ENCODE measurements around the gene TOR1B.

TOR1B gene

GRCh38 chr9:129765764-129766317, 37.1 kb upstream of the TOR1B start:
- Histone ChIP-seq H3K27me3 (ENCODE audit: insufficient read depth, poor library complexity, severe bottlenecking) (no peaks in the 10 kb centered on the region), H3K4me3 (replicated peaks; ENCODE audit: insufficient read depth, low read length) (no peak overlapping the region), H3K27ac (replicated peaks) (no peak overlapping the region)
- DNase-seq (ENCODE audit: low read depth in 1 of 2, low spot score in 1 of 2) = no peak
- TF ChIP-seq POLR2AphosphoS5 (IDR thresholded peaks at IDR 0.05; ENCODE audit: low read depth) (no peak), SPI1 (IDR thresholded peaks at IDR 0.05; ENCODE audit: borderline replicate concordance, low read depth) (no peak), GABPA (IDR thresholded peaks at IDR 0.05; ENCODE audit: low read depth) (no peak), CTCF (IDR thresholded peaks at IDR 0.05; ENCODE audit: insufficient read depth, low read length) (no peak), REST (IDR thresholded peaks at IDR 0.05; ENCODE audit: insufficient replicate concordance, low read depth) (no peak)

GRCh38 chr9:129768486-129768885, 34.5 kb upstream of the TOR1B start:
- TF ChIP-seq REST (IDR thresholded peaks at IDR 0.05; ENCODE audit: insufficient replicate concordance, low read depth) = no peak
- Histone ChIP-seq H3K27me3 (ENCODE audit: insufficient read depth, poor library complexity, severe bottlenecking) (no peaks in the 10 kb centered on the region), H3K27ac (replicated peaks) (no peak overlapping the region), H3K4me3 (replicated peaks; ENCODE audit: insufficient read depth, low read length) (no peak overlapping the region)
- no peak for DNase-seq (ENCODE audit: low read depth in 1 of 2, low spot score in 1 of 2)

- Histone ChIP-seq H3K4me3 (replicated peaks; ENCODE audit: insufficient read depth, low read length) (no peak overlapping the region), H3K27ac (replicated peaks) (no peak overlapping the region), H3K27me3 (ENCODE audit: insufficient read depth, poor library complexity, severe bottlenecking) (no peaks in the 10 kb centered on the region)
- TF ChIP-seq SPI1 (IDR thresholded peaks at IDR 0.05; ENCODE audit: borderline replicate concordance, low read depth) (no peak), CTCF (IDR thresholded peaks at IDR 0.05; ENCODE audit: insufficient read depth, low read length) (no peak), POLR2AphosphoS5 (IDR thresholded peaks at IDR 0.05; ENCODE audit: low read depth) (no peak), GABPA (IDR thresholded peaks at IDR 0.05; ENCODE audit: low read depth) (no peak), REST (IDR thresholded peaks at IDR 0.05; ENCODE audit: insufficient replicate concordance, low read depth) (no peak)
- DNase-seq (ENCODE audit: low read depth in 1 of 2, low spot score in 1 of 2) = no peak
Measured at GRCh38 chr9:129769669-129770068, 33.3 kb upstream of the TOR1B start.

Measured in HL-60 (cell line).